ENCODE data around the gene KMT2A.

DNA sequence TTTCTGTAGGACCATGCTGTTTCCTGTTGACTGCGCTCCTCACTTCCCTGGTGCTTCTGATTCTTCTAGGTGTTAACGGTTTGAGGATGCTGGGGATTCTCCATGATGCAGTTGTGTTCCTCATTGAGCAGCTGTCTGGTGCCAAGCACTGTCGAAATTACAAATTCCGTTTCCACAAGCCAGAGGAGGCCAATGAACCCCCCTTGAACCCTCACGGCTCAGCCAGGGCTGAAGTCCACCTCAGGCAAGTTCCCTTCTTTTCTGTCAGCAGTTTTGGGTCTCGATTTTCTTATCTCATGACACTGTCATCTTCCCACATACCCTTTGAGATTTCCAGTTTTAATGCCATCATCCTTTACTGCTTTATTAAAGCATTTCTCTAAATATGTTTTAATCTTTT lies 83.3 kb downstream of the KMT2A start:
- TF ChIP-seq EP300 (IDR thresholded peaks at IDR 0.05), result no peak
- TF ChIP-seq, protein P1, sequence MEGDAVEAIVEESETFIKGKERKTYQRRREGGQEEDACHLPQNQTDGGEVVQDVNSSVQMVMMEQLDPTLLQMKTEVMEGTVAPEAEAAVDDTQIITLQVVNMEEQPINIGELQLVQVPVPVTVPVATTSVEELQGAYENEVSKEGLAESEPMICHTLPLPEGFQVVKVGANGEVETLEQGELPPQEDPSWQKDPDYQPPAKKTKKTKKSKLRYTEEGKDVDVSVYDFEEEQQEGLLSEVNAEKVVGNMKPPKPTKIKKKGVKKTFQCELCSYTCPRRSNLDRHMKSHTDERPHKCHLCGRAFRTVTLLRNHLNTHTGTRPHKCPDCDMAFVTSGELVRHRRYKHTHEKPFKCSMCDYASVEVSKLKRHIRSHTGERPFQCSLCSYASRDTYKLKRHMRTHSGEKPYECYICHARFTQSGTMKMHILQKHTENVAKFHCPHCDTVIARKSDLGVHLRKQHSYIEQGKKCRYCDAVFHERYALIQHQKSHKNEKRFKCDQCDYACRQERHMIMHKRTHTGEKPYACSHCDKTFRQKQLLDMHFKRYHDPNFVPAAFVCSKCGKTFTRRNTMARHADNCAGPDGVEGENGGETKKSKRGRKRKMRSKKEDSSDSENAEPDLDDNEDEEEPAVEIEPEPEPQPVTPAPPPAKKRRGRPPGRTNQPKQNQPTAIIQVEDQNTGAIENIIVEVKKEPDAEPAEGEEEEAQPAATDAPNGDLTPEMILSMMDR (IDR thresholded peaks at IDR 0.05), result no peak
